Heart left ventricle (tissue), 13 donors: ENCODE data around the gene CLDN6.

ENCODE experiments used
- CTCF ChIP-seq, 12 donors: fragments of 200-600 bp; sonication (generic) in 4 of 12; IDR thresholded peaks; one replicate each; pipeline versions ENCODE4 v1.5.0 to v1.8.0; 2018 to 2022; ENCODE audit warnings: antibody characterized with exemption in 12 of 12, mild to moderate bottlenecking in 5 of 12
- POLR2A ChIP-seq, 2 donors: fragments of 450-650 bp; IDR thresholded peaks; one replicate each; pipeline ENCODE4 v1.6.1; 2017; ENCODE audit warnings: antibody characterized with exemption in 2 of 2, mild to moderate bottlenecking in 2 of 2, moderate library complexity in 2 of 2
- donor health status: ischemic (EF 13 %, LVEDD 7.1; RV severe dilation, severe dysfunction).
- donor health status: DM: no; HTN: yes; CAD: no.
- donor health status: DM: no; HTN: no; CAD: no.
- donor health status: ischemic (EF 25% LVEDD 6.9; RV normal size, moderate dysfunction).
- donor health status: ischemic (EF 25% LVEDD 5.7; RV mildly dilated, moderate dysfunction).
- donor health status: ischemic (EF 35%, LVEDD 5.7; RV mildly dilated, moderate dysfunction).
- donor health status: nonischemic (EF 11% LVEDD 7.7; RV severe dilation, severe dysfunction).
- donor health status: DM: yes; HTN: yes; CAD: no.
- donor health status: PGD.
- donor health status: ischemic (EF 29% LVEDD 5.4; RV normal size, mild dysfunction).
- donor health status: nonischemic (EF 23%, LVEDD 6.1; RV moderate dilation, normal function).

- TF ChIP-seq CTCF (IDR thresholded peaks at IDR 0.05) (no peak), POLR2A (IDR thresholded peaks at IDR 0.05) (no peak)
Observed at GRCh38 chr16:3027489-3027795, 9.5 kb upstream of the CLDN6 start.
